GM19351 (cell line): ENCODE results near the gene CHRDL2.

Experiments
- ATAC-seq: cut with Tn5 transposase; IDR thresholded peaks from one replicate; pipeline ENCODE4 v1.9.1; 2021; ENCODE audit warnings: mild to moderate bottlenecking, moderate library complexity; ENCODE audit not compliant: unreplicated experiment

The CHRDL2 gene

GRCh38 chr11:74713686-74714085 is 17.5 kb downstream of the CHRDL2 start:
- no peak for ATAC-seq

- ATAC-seq, result no peak
Measured at GRCh38 chr11:74710281-74710938, 20.8 kb downstream of the CHRDL2 start.

GRCh38 chr11:74709175-74709574 is 22.1 kb downstream of the CHRDL2 start:
- no peak for ATAC-seq

- ATAC-seq, result no peak
Measured at GRCh38 chr11:74707602-74708510, 23.4 kb downstream of the CHRDL2 start.

GRCh38 chr11:74707182-74707581 is 24.0 kb downstream of the CHRDL2 start:
- ATAC-seq, result no peak

GRCh38 chr11:74703211-74703610 is 28.0 kb downstream of the CHRDL2 start:
- ATAC-seq, result no peak

GRCh38 chr11:74702383-74703007 is 28.7 kb downstream of the CHRDL2 start:
- peak; percentile 60 for ATAC-seq

GRCh38 chr11:74701351-74701750 is 29.9 kb downstream of the CHRDL2 start:
- no peak for ATAC-seq

- no peak for ATAC-seq
Measured at GRCh38 chr11:74699615-74700396, 31.4 kb downstream of the CHRDL2 start.

- ATAC-seq, result no peak
Measured at GRCh38 chr11:74697722-74698121, 33.5 kb downstream of the CHRDL2 start.

- no peak for ATAC-seq
Measured at GRCh38 chr11:74696939-74697675, 34.1 kb downstream of the CHRDL2 start.

- no peak for ATAC-seq
Measured at GRCh38 chr11:74696500-74696899, 34.7 kb downstream of the CHRDL2 start.

- ATAC-seq, result no peak
Measured at GRCh38 chr11:74695705-74696280, 35.4 kb downstream of the CHRDL2 start.

GRCh38 chr11:74694136-74694930 is 36.9 kb downstream of the CHRDL2 start:
- no peak for ATAC-seq

- ATAC-seq, result no peak
Measured at GRCh38 chr11:74693531-74693930, 37.7 kb downstream of the CHRDL2 start.

- no peak for ATAC-seq
Measured at GRCh38 chr11:74691755-74692154, 39.5 kb downstream of the CHRDL2 start.

GRCh38 chr11:74689666-74690065 is 41.6 kb downstream of the CHRDL2 start:
- no peak for ATAC-seq

- ATAC-seq, result no peak
Measured at GRCh38 chr11:74687237-74688023, 43.8 kb downstream of the CHRDL2 start.
